GM23338 (cell line): ENCODE results near the gene MLXIPL. TPM values are rescaled to one million over a fixed set of nuclear protein-coding genes. Genes with fewer than 3 reads are reported as not detected.
"Not testable (repeated sequence)": the region's sequence is repeated elsewhere in the genome, so short reads cannot be mapped to it uniquely, and the experiment has no call there.

ENCODE experiments used
- ATAC-seq: fragments of 200-7000 bp; cut with Tn5 transposase; 3 replicates; pipeline ENCODE4 v1.9.1; 2020
- DNase-seq: peaks from one replicate; pipeline ENCODE4 v3.0.0-alpha.2; 2015; ENCODE audit warnings: low spot score
- H2AFZ ChIP-seq: fragments of 200-600 bp; sonication (generic); 2 replicates; pipeline ENCODE4 v1.8.0; 2016; ENCODE audit warnings: antibody characterized with exemption, mild to moderate bottlenecking, moderate library complexity
- H3F3A ChIP-seq: fragments of 200-600 bp; sonication (generic); replicated peaks from 2 replicates; pipeline ENCODE4 v1.8.0; 2017; ENCODE audit warnings: antibody characterized with exemption, mixed run types, low read depth
- H3K27ac ChIP-seq: fragments of 200-600 bp; sonication (generic); 2 replicates; pipeline ENCODE4 v1.6.1; 2016; ENCODE audit warnings: low read depth
- H3K27me3 ChIP-seq: fragments of 200-600 bp; sonication (generic); 2 replicates; pipeline ENCODE4 v1.8.0; 2016; ENCODE audit warnings: mild to moderate bottlenecking, mixed run types, moderate library complexity; ENCODE audit not compliant: insufficient read depth
- H3K36me3 ChIP-seq: fragments of 200-600 bp; sonication (generic); 2 replicates; pipeline ENCODE4 v1.8.0; 2016; ENCODE audit warnings: mild to moderate bottlenecking; ENCODE audit not compliant: insufficient read depth
- H3K4me1 ChIP-seq: fragments of 200-600 bp; sonication (generic); 2 replicates; pipeline ENCODE4 v1.8.0; 2016; ENCODE audit warnings: mild to moderate bottlenecking, moderate library complexity; ENCODE audit not compliant: insufficient read depth
- H3K4me2 ChIP-seq: fragments of 200-600 bp; sonication (generic); 2 replicates; pipeline ENCODE4 v1.7.1; 2017; ENCODE audit warnings: mixed run types
- H3K4me3 ChIP-seq: fragments of 200-600 bp; sonication (generic); 2 replicates; pipeline ENCODE4 v1.6.1; 2016; ENCODE audit warnings: mixed run types
- H3K79me2 ChIP-seq: fragments of 200-600 bp; sonication (generic); replicated peaks from 2 replicates; pipeline ENCODE4 v1.8.0; 2017; ENCODE audit warnings: mild to moderate bottlenecking; ENCODE audit not compliant: insufficient read depth
- H3K9me2 ChIP-seq: fragments of 200-600 bp; sonication (generic); 2 replicates; pipeline ENCODE4 v1.8.0; 2017; ENCODE audit not compliant: insufficient read depth
- H4K20me1 ChIP-seq: fragments of 200-600 bp; sonication (generic); replicated peaks from 2 replicates; pipeline ENCODE4 v1.8.0; 2017; ENCODE audit warnings: mild to moderate bottlenecking; ENCODE audit not compliant: insufficient read depth
- H3K27ac Mint-ChIP-seq: 2 replicates; pipeline ENCODE4 v1.8.0; 2020; ENCODE audit warnings: inconsistent platforms, mild to moderate bottlenecking, moderate library complexity, mixed read lengths
- H3K27me3 Mint-ChIP-seq: 3 replicates; pipeline ENCODE4 v1.8.0; 2022; ENCODE audit warnings: low read depth, mild to moderate bottlenecking, moderate library complexity, mixed read lengths, inconsistent platforms; ENCODE audit not compliant: insufficient read depth, poor library complexity
- H3K36me3 Mint-ChIP-seq: 3 replicates; pipeline ENCODE4 v1.8.0; 2021; ENCODE audit warnings: low read depth, mild to moderate bottlenecking, inconsistent platforms, moderate library complexity, mixed read lengths
- H3K4me1 Mint-ChIP-seq: 3 replicates; pipeline ENCODE4 v1.8.0; 2020; ENCODE audit warnings: mild to moderate bottlenecking, inconsistent platforms, mixed read lengths
- H3K4me3 Mint-ChIP-seq: 3 replicates; pipeline ENCODE4 v1.8.0; 2021; ENCODE audit warnings: moderate library complexity, mild to moderate bottlenecking, inconsistent platforms, mixed read lengths
- H3K9me3 Mint-ChIP-seq: 3 replicates; pipeline ENCODE4 v1.8.0; 2020; ENCODE audit warnings: moderate library complexity, mild to moderate bottlenecking, inconsistent platforms, mixed read lengths
- CREB1 ChIP-seq: fragments of 250-450 bp; sonication (Bioruptor Pico); IDR thresholded peaks from 2 replicates; pipeline ENCODE4 v1.5.0; 2020; ENCODE audit warnings: low read depth, mild to moderate bottlenecking, moderate library complexity
- CTCF ChIP-seq, 2 experiments: fragments of 200-600 bp in 1 of 2; sonication (generic) in 1 of 2; conservative IDR thresholded peaks; 2 replicates each; pipeline versions ENCODE4 v1.5.1 to v1.6.1; 2016 to 2017; ENCODE audit warnings: antibody characterized with exemption in 2 of 2, low read depth in 2 of 2, mild to moderate bottlenecking in 2 of 2, moderate library complexity in 1 of 2
- EZH2 ChIP-seq: fragments of 200-600 bp; sonication (generic); IDR thresholded peaks from one replicate; pipeline ENCODE4 v1.8.0; 2017; ENCODE audit warnings: antibody characterized with exemption, mild to moderate bottlenecking, low read depth; ENCODE audit not compliant: unreplicated experiment
- EZH2phosphoT487 ChIP-seq: fragments of 200-600 bp; sonication (generic); IDR thresholded peaks from one replicate; pipeline ENCODE4 v1.8.1; 2018; ENCODE audit warnings: antibody characterized with exemption; ENCODE audit not compliant: unreplicated experiment
- JUNB ChIP-seq: IDR thresholded peaks from one replicate; pipeline ENCODE4 v1.6.1; 2016; ENCODE audit warnings: antibody characterized with exemption; ENCODE audit not compliant: unreplicated experiment
- NANOG ChIP-seq: IDR thresholded peaks from 2 replicates; pipeline ENCODE4 v1.6.1; 2016; ENCODE audit warnings: antibody characterized with exemption, borderline replicate concordance
- POLR2AphosphoS5 ChIP-seq: IDR thresholded peaks from 2 replicates; pipeline ENCODE4 v1.6.1; 2016; ENCODE audit warnings: antibody characterized with exemption, low read depth
- REST ChIP-seq: IDR thresholded peaks from one replicate; pipeline ENCODE4 v1.6.1; 2018; ENCODE audit warnings: antibody characterized with exemption; ENCODE audit not compliant: unreplicated experiment
- STAT1 ChIP-seq: IDR thresholded peaks from one replicate; pipeline ENCODE4 v1.6.1; 2016; ENCODE audit warnings: antibody characterized with exemption; ENCODE audit not compliant: unreplicated experiment
- ZNF114 ChIP-seq: fragments of 250-450 bp; sonication (Bioruptor Pico); IDR thresholded peaks from 2 replicates; pipeline ENCODE4 v1.5.0; 2020; ENCODE audit warnings: mild to moderate bottlenecking, moderate library complexity
- ZNF331 ChIP-seq: fragments of 250-450 bp; sonication (Bioruptor Pico); IDR thresholded peaks from 2 replicates; pipeline ENCODE4 v1.5.0; 2020; ENCODE audit warnings: low read depth, mild to moderate bottlenecking, moderate library complexity
- polyA plus RNA-seq: library from polyadenylated mRNA; unstranded; fragments of >200 nt; fragmentation: Nextera tagmentation; extraction: Ambion mirVana; gene quantifications from 2 replicates; pipeline ENCODE4 v1.2.1, GENCODE V29; 2016
- total RNA-seq: library from RNA; depleted of rRNA; stranded (reverse); fragments of >200 nt; shearing (Covaris generic); gene quantifications from 2 replicates; pipeline ENCODE4 v1.2.3, GENCODE V29; 2014
- TF ChIP-seq, protein P1 (sequence below): IDR thresholded peaks from 2 replicates; pipeline ENCODE4 v1.6.1; 2016; ENCODE audit warnings: antibody characterized with exemption

MLXIPL gene
- total and polyA plus RNA-seq, 2 experiments from 2014 or later, result 13.7 to 25.7 TPM

DNA sequence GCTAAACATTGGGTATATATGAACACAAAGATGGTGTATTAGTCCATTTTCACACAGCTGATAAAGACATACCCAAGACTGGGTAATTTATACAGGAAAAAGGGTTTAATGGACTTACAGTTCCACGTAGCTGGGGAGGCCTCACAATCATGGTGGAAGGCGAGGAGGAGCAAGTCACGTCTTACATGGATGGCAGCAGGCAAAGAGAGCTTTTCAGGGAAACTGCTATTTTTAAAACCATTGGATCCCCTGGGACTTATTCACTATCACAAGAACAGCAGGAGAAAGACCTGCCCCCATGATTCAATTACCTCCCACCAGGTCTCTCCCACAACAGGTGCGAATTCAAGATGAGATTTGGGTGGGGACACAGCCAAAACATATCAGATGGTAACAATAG, 31.0 kb upstream of the MLXIPL start:
- not testable (repeated sequence) for H3K27me3 Mint-ChIP-seq, H3K4me3 Mint-ChIP-seq, H3K4me2 ChIP-seq, H4K20me1 ChIP-seq, H3K4me1 ChIP-seq, H3K79me2 ChIP-seq, H3F3A ChIP-seq, H3K27ac Mint-ChIP-seq, H3K4me1 Mint-ChIP-seq, H3K27ac ChIP-seq, H3K4me3 ChIP-seq, H3K36me3 ChIP-seq, H2AFZ ChIP-seq, H3K27me3 ChIP-seq, DNase-seq, H3K36me3 Mint-ChIP-seq, H3K9me2 ChIP-seq, H3K9me3 Mint-ChIP-seq, ATAC-seq

DNA sequence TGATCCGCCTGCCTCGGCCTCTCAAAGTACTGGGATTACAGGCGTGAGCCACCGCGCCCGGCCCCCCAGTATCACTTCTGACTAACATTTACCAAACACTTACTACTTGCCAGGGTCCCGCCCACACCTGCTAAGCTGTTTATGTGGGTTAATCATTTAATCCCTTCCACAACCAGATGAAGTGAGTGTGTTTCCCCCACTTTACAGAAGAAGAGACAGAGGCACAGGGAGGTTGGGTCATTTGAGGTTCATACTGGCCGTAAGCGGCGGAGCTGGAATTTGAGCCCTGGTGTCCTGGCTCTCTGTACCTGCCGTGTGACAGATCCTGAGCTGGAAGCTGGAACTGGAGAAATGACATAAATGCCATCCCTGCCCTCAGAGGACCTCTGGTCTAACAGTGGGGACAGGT, 28.2 kb upstream of the MLXIPL start:
- Mint-ChIP-seq H3K9me3 (peaks cover 6% of the 10 kb centered on the region; the same call in 2 of the 3 replicates), H3K4me1 (peaks cover 6% of the 10 kb centered on the region), H3K4me3 (no peak overlapping the region), H3K36me3 (peaks cover 4% of the 10 kb centered on the region; the same call in 1 of the 3 replicates), H3K27me3 (peaks cover 26% of the 10 kb centered on the region), H3K27ac (no peak overlapping the region)
- Histone ChIP-seq H3K4me2 (no peak overlapping the region), H3K27me3 (peaks cover 29% of the 10 kb centered on the region), H3K27ac (no peak overlapping the region), H3K9me2 (no peaks in the 10 kb centered on the region), H3K79me2 (no peaks in the 10 kb centered on the region), H3K36me3 (no peaks in the 10 kb centered on the region), H3F3A (no peaks in the 10 kb centered on the region), H3K4me3 (no peak overlapping the region), H2AFZ (no peak overlapping the region), H4K20me1 (no peaks in the 10 kb centered on the region), H3K4me1 (peaks cover 5% of the 10 kb centered on the region; the same call in 1 of the 2 replicates)
- ATAC-seq (no peak), DNase-seq (no peak)
- no peak for TF ChIP-seq STAT1
- no peak for TF ChIP-seq ZNF331 (CRISPR knock-in tag)
- TF ChIP-seq ZNF114, result no peak
- TF ChIP-seq CTCF (conservative IDR thresholded peaks at IDR 0.05; ENCODE audit: low read depth in 2 of 2), result no peak
- TF ChIP-seq REST, result no peak
- no peak for TF ChIP-seq CREB1 (CRISPR knock-in tag)
- no peak for TF ChIP-seq JUNB
- TF ChIP-seq EZH2phosphoT487, result no peak
- TF ChIP-seq POLR2AphosphoS5, result no peak
- no peak for TF ChIP-seq EZH2
- TF ChIP-seq, protein P1, sequence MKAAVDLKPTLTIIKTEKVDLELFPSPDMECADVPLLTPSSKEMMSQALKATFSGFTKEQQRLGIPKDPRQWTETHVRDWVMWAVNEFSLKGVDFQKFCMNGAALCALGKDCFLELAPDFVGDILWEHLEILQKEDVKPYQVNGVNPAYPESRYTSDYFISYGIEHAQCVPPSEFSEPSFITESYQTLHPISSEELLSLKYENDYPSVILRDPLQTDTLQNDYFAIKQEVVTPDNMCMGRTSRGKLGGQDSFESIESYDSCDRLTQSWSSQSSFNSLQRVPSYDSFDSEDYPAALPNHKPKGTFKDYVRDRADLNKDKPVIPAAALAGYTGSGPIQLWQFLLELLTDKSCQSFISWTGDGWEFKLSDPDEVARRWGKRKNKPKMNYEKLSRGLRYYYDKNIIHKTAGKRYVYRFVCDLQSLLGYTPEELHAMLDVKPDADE, result no peak
- TF ChIP-seq NANOG, result no peak
